GM10266 (cell line): Measurements from ENCODE around the gene SLC44A2.

Experiments
- DNase-seq: peaks from one replicate; pipeline ENCODE4 v3.0.0; 2012; ENCODE audit errors: extremely low spot score
- CTCF ChIP-seq: IDR thresholded peaks from 2 replicates; pipeline ENCODE4 v1.5.1; 2012; ENCODE audit warnings: mild to moderate bottlenecking, low read depth; ENCODE audit not compliant: control insufficient read depth, insufficient read depth; ENCODE audit errors: missing control alignments

The SLC44A2 gene

DNA sequence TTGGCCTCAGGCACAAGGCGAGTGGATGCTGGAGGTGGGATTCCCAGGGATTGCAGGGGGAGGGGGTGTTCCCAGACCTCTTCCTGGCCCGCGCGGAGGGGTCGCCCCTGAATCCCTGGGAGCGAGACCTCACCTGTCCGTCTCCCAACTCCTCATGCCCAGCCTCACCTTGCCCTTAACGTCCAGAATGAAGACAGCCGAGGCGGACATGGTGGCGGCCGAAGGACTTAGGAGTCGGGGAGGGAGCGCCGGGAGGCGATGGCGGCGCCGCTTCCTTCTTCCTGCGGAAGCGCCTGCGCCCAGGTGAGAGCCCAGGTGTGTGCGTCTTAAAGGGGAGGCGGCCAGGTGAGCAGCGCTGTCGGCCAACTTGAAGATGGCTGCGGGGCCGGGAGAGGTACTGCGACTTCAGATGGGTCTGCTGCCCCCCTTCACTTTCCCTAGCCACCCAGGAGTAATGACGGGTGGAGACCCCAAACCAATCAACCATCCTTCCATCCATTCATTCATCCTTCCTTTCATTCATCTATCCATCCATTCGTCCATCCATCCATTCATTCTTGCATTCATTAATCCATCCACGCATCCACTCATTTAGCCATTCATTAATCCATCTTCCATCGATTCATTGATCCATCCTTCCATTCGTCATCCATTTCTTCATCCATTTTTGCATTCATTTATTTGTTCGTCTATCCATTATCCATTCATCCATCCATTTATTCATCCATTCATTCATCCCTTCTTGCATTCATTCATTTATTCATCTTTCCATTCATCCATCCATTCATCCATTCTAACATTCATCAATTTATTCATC is 38.1 kb upstream of the SLC44A2 start, which contains the start of gene AP1M2:
AP1M2 (minus strand) TSS at position 291 of the 817 bp plus-strand sequence; CDS start at position 210, 81 bp downstream.
- no peak for TF ChIP-seq CTCF
- no peak for DNase-seq

GRCh38 chr19:10587839-10588150 is 37.6 kb upstream of the SLC44A2 start:
- no peak for TF ChIP-seq CTCF
- no peak for DNase-seq

DNA sequence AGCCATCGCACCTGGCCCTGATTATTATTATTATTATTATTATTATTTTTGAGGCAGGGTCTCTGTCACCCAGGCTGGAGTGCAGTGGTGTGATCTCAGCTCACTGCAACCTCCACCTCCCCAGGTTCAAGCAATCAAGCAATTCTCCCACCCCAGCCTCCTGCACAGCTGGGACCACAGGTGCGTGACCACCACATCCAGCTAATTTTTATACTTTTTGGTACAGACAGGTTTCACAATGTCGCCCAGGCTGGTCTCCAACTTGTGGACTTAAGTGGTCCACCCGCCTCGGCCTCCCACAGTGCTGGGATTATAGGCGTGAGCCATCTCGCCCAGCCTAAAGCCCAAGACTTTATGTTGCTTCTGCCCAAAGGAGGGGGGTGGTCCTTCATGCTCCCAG is 32.2 kb upstream of the SLC44A2 start:
- no peak for DNase-seq
- TF ChIP-seq CTCF, result no peak

DNA sequence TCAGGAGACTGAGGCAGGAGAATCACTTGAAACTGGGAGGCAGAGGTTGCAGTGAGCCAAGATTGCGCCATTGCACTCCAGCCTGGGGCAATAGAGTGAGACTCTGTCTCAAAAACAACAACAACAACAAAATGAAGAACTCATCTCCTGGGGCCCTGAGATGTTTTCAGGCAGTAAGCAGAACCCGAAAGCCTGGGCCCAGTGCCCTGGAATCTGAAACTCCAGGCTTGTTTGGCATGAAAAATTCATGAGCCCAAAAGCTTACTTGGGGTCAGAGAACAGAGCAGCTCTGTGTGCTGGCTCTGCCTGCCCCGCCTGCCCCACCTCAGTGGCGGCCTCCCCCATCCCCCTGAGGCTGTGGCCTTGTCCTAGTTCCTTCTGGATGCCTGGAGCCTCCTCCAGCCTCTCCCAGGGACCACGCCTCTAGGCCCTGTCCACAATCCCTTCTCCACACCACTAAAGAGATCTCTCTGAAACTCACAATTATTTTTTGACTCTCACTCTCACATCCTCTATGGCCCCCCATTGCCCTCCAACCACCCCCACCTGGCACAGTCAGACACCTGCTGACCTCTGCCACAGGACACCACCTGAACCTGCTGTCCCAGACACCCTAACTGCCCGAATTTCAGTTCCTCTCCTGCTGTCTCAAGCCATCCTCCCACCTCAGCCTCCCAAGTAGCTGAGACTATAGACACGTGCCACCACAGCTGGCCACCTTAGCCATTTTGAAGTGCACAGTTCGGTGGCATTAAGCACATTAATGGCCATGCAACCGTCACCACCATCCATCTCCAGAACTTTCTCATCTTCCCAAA is 31.3 kb upstream of the SLC44A2 start:
- DNase-seq, result no peak
- TF ChIP-seq CTCF, result no peak

DNA sequence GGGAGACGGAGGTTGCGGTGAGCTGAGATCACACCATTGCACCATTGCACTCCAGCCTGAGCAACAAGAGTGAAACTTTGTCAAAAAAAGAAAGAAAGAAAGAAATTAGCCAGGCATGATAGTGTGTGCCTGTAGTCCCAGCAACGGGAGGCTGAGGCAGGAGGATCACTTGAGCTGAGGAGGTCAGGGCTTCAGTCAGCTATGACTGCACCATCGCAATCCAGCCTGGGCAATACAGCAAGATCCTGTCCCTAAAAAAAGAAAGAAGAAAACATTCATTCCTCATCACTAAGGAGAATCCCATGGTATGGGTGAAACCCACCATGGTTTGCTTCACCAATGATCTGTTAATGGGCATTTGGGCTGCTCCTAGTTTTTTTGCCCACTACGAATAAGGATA is 25.2 kb upstream of the SLC44A2 start:
- TF ChIP-seq CTCF, result no peak
- DNase-seq, result no peak

- TF ChIP-seq CTCF, result no peak
- DNase-seq, result no peak
Measured at GRCh38 chr19:10601999-10602329, 23.4 kb upstream of the SLC44A2 start.
